GM23248 (cell line): ENCODE data around the gene PEMT.

Experiments
- EZH2 ChIP-seq: fragments of 200-600 bp; sonication (generic); IDR thresholded peaks from 2 replicates; pipeline ENCODE4 v1.6.1; 2018; ENCODE audit warnings: antibody characterized with exemption, mild to moderate bottlenecking; ENCODE audit not compliant: insufficient read depth, poor library complexity, severe bottlenecking
- EZH2phosphoT487 ChIP-seq: fragments of 200-600 bp; sonication (generic); IDR thresholded peaks from 2 replicates; pipeline ENCODE4 v1.6.1; 2018; ENCODE audit warnings: antibody characterized with exemption, moderate library complexity, mild to moderate bottlenecking, low read depth; ENCODE audit not compliant: insufficient read depth

- no peak for TF ChIP-seq EZH2
- TF ChIP-seq EZH2phosphoT487, result no peak
Measured at GRCh38 chr17:17507465-17508011, 84.0 kb downstream of the PEMT start.
